H1 (cell line): ENCODE measurements around the gene VSTM4. TPM values are rescaled to one million over a fixed set of nuclear protein-coding genes. Genes with fewer than 3 reads are reported as not detected.

ENCODE experiments used
- CTCF ChIA-PET: fragments of 300-600 bp; sonication (Branson Sonifier 250); formaldehyde crosslinking; loops from one replicate; lab custom pipeline; 2021; ENCODE audit not compliant: partially characterized antibody; lab: Charles Lee
- POLR2A ChIA-PET: fragments of 300-600 bp; sonication (Branson Sonifier 250); formaldehyde crosslinking; loops from one replicate; lab custom pipeline; 2021; ENCODE audit warnings: inconsistent platforms; ENCODE audit not compliant: partially characterized antibody; lab: Charles Lee
- DNase-seq, 2 experiments: peaks; one replicate each; pipeline versions ENCODE4 v3.0.0 to v3.0.0-alpha.2; 2010 to 2022; ENCODE audit warnings: low spot score in 2 of 2, low read depth in 1 of 2, mixed read lengths in 1 of 2
- FAIRE-seq: peaks from 2 replicates; lab custom pipeline; 2011; peaks lifted over from hg19 to GRCh38; lab: Jason Lieb, UNC
- H2AFZ ChIP-seq: 2 replicates; pipeline ENCODE4 v1.8.1; 2012; ENCODE audit warnings: low read length, inconsistent platforms
- H2AK5ac ChIP-seq: 2 replicates; pipeline ENCODE4 v1.6.1; 2013; ENCODE audit warnings: low read depth, low read length
- H2BK120ac ChIP-seq: replicated peaks from 2 replicates; pipeline ENCODE3; 2013; ENCODE audit warnings: low read depth, low read length, inconsistent platforms
- H2BK12ac ChIP-seq: 2 replicates; pipeline ENCODE4 v1.6.1; 2013; ENCODE audit warnings: low read depth, low read length
- H2BK15ac ChIP-seq: 2 replicates; pipeline ENCODE4 v1.6.1; 2013; ENCODE audit warnings: low read length
- H2BK20ac ChIP-seq: 2 replicates; pipeline ENCODE4 v1.6.1; 2013; ENCODE audit warnings: low read length
- H2BK5ac ChIP-seq: 2 replicates; pipeline ENCODE4 v1.6.1; 2013; ENCODE audit warnings: low read depth, low read length
- H3K14ac ChIP-seq: 2 replicates; pipeline ENCODE4 v1.6.1; 2013; ENCODE audit warnings: inconsistent platforms; ENCODE audit not compliant: insufficient read length
- H3K18ac ChIP-seq: 2 replicates; pipeline ENCODE4 v1.6.1; 2013; ENCODE audit warnings: low read length; ENCODE audit errors: extremely low read depth
- H3K23ac ChIP-seq: 2 replicates; pipeline ENCODE4 v1.6.1; 2013; ENCODE audit warnings: inconsistent platforms; ENCODE audit not compliant: insufficient read length
- H3K23me2 ChIP-seq: 2 replicates; pipeline ENCODE4 v1.6.1; 2013; ENCODE audit warnings: low read depth, low read length
- H3K27ac ChIP-seq: 2 replicates; pipeline ENCODE4 v1.6.1; 2011; ENCODE audit warnings: low read depth, low read length, inconsistent platforms
- H3K27me3 ChIP-seq, 4 experiments: replicated peaks in 1 of 4; 1 replicate in 1 of 4; 2 replicates in 3 of 4; pipeline versions ENCODE4 v1.6.1 to v1.8.1; 2011 to 2013; ENCODE audit warnings: low read length in 3 of 4, mild to moderate bottlenecking in 3 of 4, inconsistent platforms in 2 of 4, mixed read lengths in 2 of 4, moderate library complexity in 1 of 4; ENCODE audit not compliant: control insufficient read depth in 3 of 4, insufficient read depth in 3 of 4; ENCODE audit errors: extremely low read depth in 1 of 4
- H3K36me3 ChIP-seq, 4 experiments: 2 replicates each; pipeline versions ENCODE4 v1.6.1 to v1.8.1; 2011 to 2013; ENCODE audit warnings: mild to moderate bottlenecking in 4 of 4, low read length in 3 of 4, moderate library complexity in 2 of 4, control low read depth in 1 of 4, inconsistent platforms in 1 of 4; ENCODE audit not compliant: insufficient read depth in 4 of 4, control insufficient read depth in 2 of 4
- H3K4ac ChIP-seq: replicated peaks from 2 replicates; pipeline ENCODE3; 2013; ENCODE audit warnings: low read length, low read depth, mixed read lengths, inconsistent platforms; ENCODE audit not compliant: insufficient read length
- H3K4me1 ChIP-seq, 4 experiments: replicated peaks in 1 of 4; 1 replicate in 1 of 4; 2 replicates in 3 of 4; pipeline versions ENCODE4 v1.6.1 to v1.8.1; 2011 to 2013; ENCODE audit warnings: low read length in 3 of 4, inconsistent platforms in 2 of 4, mixed read lengths in 1 of 4; ENCODE audit not compliant: insufficient read depth in 4 of 4, control insufficient read depth in 3 of 4
- H3K4me2 ChIP-seq, 2 experiments: 2 replicates each; pipeline versions ENCODE4 v1.6.1 to v1.8.1; 2011 to 2013; ENCODE audit warnings: low read depth in 2 of 2, low read length in 2 of 2, control low read depth in 1 of 2, inconsistent platforms in 1 of 2, mild to moderate bottlenecking in 1 of 2; ENCODE audit not compliant: insufficient read depth in 1 of 2
- H3K4me3 ChIP-seq, 4 experiments: fragments of 200-600, 300-600 bp in 1 of 4; sonication (generic), shearing (Covaris generic), sonication (Bioruptor Twin) in 1 of 4; 2 replicates each; pipeline versions ENCODE4 v1.5.1 to v1.8.1; 2011 to 2016; ENCODE audit warnings: low read length in 4 of 4, low read depth in 3 of 4, control low read depth in 2 of 4, inconsistent platforms in 2 of 4, mild to moderate bottlenecking in 2 of 4, mixed read lengths in 1 of 4, moderate library complexity in 1 of 4; ENCODE audit not compliant: insufficient read depth in 2 of 4; ENCODE audit errors: extremely low read depth in 1 of 4
- H3K56ac ChIP-seq: replicated peaks from 2 replicates; pipeline ENCODE3; 2013; ENCODE audit warnings: low read depth, mild to moderate bottlenecking, mixed read lengths, low read length, inconsistent platforms; ENCODE audit not compliant: insufficient read length
- H3K79me1 ChIP-seq: 2 replicates; pipeline ENCODE4 v1.6.1; 2013; ENCODE audit warnings: low read depth, low read length, control low read depth
- H3K79me2 ChIP-seq, 2 experiments: 2 replicates each; pipeline versions ENCODE4 v1.6.1 to v1.8.1; 2012 to 2013; ENCODE audit warnings: low read length in 2 of 2, mild to moderate bottlenecking in 2 of 2, inconsistent platforms in 1 of 2; ENCODE audit not compliant: insufficient read depth in 2 of 2, control insufficient read depth in 1 of 2
- H3K9ac ChIP-seq, 4 experiments: replicated peaks in 1 of 4; 1 replicate in 1 of 4; 2 replicates in 3 of 4; pipeline versions ENCODE4 v1.6.1 to v1.8.1; 2011 to 2013; ENCODE audit warnings: low read depth in 3 of 4, low read length in 3 of 4, control low read depth in 2 of 4, mild to moderate bottlenecking in 2 of 4, moderate library complexity in 2 of 4, inconsistent platforms in 1 of 4; ENCODE audit errors: extremely low read depth in 1 of 4
- H3K9me3 ChIP-seq, 2 experiments: 2 replicates each; pipeline versions ENCODE4 v1.6.1 to v1.8.1; 2012 to 2013; ENCODE audit warnings: mild to moderate bottlenecking in 2 of 2, moderate library complexity in 2 of 2, control low read depth in 1 of 2, inconsistent platforms in 1 of 2, low read depth in 1 of 2, low read length in 1 of 2, mixed read lengths in 1 of 2; ENCODE audit not compliant: insufficient read depth in 2 of 2
- H4K20me1 ChIP-seq, 2 experiments: replicated peaks in 1 of 2; 2 replicates each; pipeline versions ENCODE3 to v1.8.1; 2011 to 2013; ENCODE audit warnings: inconsistent platforms in 2 of 2, low read length in 2 of 2, mild to moderate bottlenecking in 1 of 2; ENCODE audit not compliant: insufficient read depth in 2 of 2, control insufficient read depth in 1 of 2
- H4K5ac ChIP-seq: 2 replicates; pipeline ENCODE4 v1.6.1; 2013; ENCODE audit warnings: low read length, low read depth, mixed read lengths, inconsistent platforms; ENCODE audit not compliant: insufficient read length
- H4K8ac ChIP-seq: 2 replicates; pipeline ENCODE4 v1.8.0; 2013; ENCODE audit warnings: mild to moderate bottlenecking, moderate library complexity, low read length, inconsistent platforms; ENCODE audit not compliant: insufficient read depth; ENCODE audit errors: extremely low read depth
- H4K91ac ChIP-seq: replicated peaks from 2 replicates; pipeline ENCODE3; 2013; ENCODE audit warnings: low read length, mixed read lengths, inconsistent platforms; ENCODE audit not compliant: insufficient read length
- JUND ChIP-seq: IDR thresholded peaks from 2 replicates; pipeline ENCODE4 v1.6.1; 2011; ENCODE audit warnings: mild to moderate bottlenecking, improper control_type of control experiment, low read length
- WGBS, 2 experiments: shearing (Covaris generic) in 1 of 2; methylation state at CpG; one replicate each; pipeline versions ENCODE4 v1.1.6 to v1.1.7; 2013 to 2015; ENCODE audit warnings: low lambda C conversion rate in 2 of 2, mixed read lengths in 2 of 2, inconsistent platforms in 1 of 2, low coverage in 1 of 2, missing lambda C conversion rate in 1 of 2; ENCODE audit not compliant: insufficient replicate concordance in 2 of 2, insufficient coverage in 1 of 2, insufficient read length in 1 of 2; ENCODE audit errors: extremely low coverage in 1 of 2, missing lambda C conversion rate in 1 of 2; 5-methylcytosine and 5-hydroxymethylcytosine counted together
- microRNA-seq, 2 experiments: library from miRNA; unstranded; fragments of <30 nt; microRNA quantifications; one replicate each; pipeline versions ENCODE4 to v1.2.0, GENCODE V29; 2016 to 2020; ENCODE audit warnings: borderline microRNAs expressed in 2 of 2, borderline number of aligned reads in 2 of 2, borderline replicate concordance in 1 of 2
- polyA plus RNA-seq, 7 experiments: library from polyadenylated mRNA; depleted of rRNA in 3 of 7; stranded (reverse) in 5 of 7; unstranded in 2 of 7; fragments of >200 nt in 5 of 7; fragments of 200-250 nt in 2 of 7; gene quantifications; 1 replicate in 5 of 7; 2 replicates in 1 of 7; 4 replicates in 1 of 7; pipeline versions ENCODE4 v1.2.1 to v1.2.3, GENCODE V29; 2011 to 2013; ENCODE audit warnings: missing spikeins in 2 of 7, mixed read lengths in 2 of 7
- small RNA-seq: library from polyadenylated mRNA; stranded (forward); fragments of <200 nt; extraction: miRNeasy Mini kit (QIAGEN cat#:217004); gene quantifications from one replicate; pipeline ENCODE3, GENCODE V24; 2013; ENCODE audit not compliant: insufficient read depth
- total RNA-seq: library from RNA; stranded (reverse); fragmentation: NEBNext Ultra II Directional; extraction: Animal tissue kit (Norgen Biotek cat#: 25700); gene quantifications from 2 replicates; pipeline ENCODE4 v1.2.1, GENCODE V29; 2021

The VSTM4 gene
- total and polyA plus RNA-seq, 2 of the 8 experiments (the other 6 are each of a cell fraction or from before 2014, with no cell fraction given) = 0.48 to 0.73 TPM

DNA sequence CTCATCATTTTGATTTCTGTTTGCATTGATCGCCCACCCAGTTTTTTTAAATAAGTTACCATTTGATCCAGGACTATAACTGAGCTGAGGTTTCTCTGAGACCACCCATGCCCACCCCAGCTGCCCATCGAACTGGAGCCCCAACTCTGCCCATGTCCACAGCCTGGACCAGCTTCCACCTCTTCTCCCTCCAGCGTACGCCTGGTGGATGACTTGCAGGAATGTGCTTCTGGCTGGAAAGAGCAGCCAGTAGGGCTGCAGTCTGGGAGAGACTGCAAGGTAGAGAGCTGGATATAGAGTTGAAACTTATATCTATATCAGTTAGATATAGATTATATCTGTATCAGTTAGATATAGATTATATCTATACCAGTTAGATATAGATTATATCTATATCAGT, 149.9 kb downstream of the VSTM4 start:
- WGBS, 2 experiments = 88% methylated on average over 4 of the region's 4 CpGs; no CpG with 5 or more reads in 1 of the 2 experiments
- Histone ChIP-seq H3K27me3 (no peaks in the 10 kb centered on the region), H3K4me1 (no peaks in the 10 kb centered on the region), H3K36me3 (no peaks in the 10 kb centered on the region), H3K79me1 (no peaks in the 10 kb centered on the region), H2BK20ac (no peak overlapping the region), H3K4ac (no peak overlapping the region), H2BK15ac (no peak overlapping the region), H2BK5ac (no peak overlapping the region), H3K18ac (no peak overlapping the region), H3K4me3 (no peak overlapping the region), H3K14ac (no peak overlapping the region), H3K23me2 (no peaks in the 10 kb centered on the region), H2BK12ac (no peak overlapping the region), H2BK120ac (no peak overlapping the region), H3K27ac (no peak overlapping the region), H4K91ac (no peak overlapping the region), H4K20me1 (no peaks in the 10 kb centered on the region), H2AFZ (no peak overlapping the region), H3K9me3 (no peaks in the 10 kb centered on the region), H4K8ac (no peak overlapping the region), H3K9ac (no peak overlapping the region), H3K79me2 (no peaks in the 10 kb centered on the region), H3K23ac (no peak overlapping the region), H3K4me2 (no peak overlapping the region), H2AK5ac (no peak overlapping the region), H4K5ac (no peak overlapping the region), H3K56ac (no peak overlapping the region)
- CTCF ChIA-PET = no interaction called here
- TF ChIP-seq JUND = no peak
- POLR2A ChIA-PET = no interaction called here
- FAIRE-seq = no peak
- DNase-seq = no peak

Small RNAs within 50 kb of the gene (microRNA-seq; reads per million reads assigned to microRNA genes)
- 0 reads per million in 2 experiments for gene MIR4294

Small RNAs within 50 kb of the gene (small RNA-seq; reads per million reads assigned to genes)
- gene MIR4294 = not detected

Other genes with a start within 250 kb of the VSTM4 start
- gene LRRC18, start 175.7 kb downstream of the VSTM4 start, total RNA-seq = not detected in 2 replicates
- gene LRRC18, start 175.7 kb downstream of the VSTM4 start, polyA plus RNA-seq (2011; rRNA removed) = not detected in 2 replicates
- not detected in 2 replicates for gene FAM170B, start 18.5 kb upstream of the VSTM4 start, total RNA-seq
- not detected in 2 replicates for gene FAM170B, start 18.5 kb upstream of the VSTM4 start, polyA plus RNA-seq (2011; rRNA removed)
- gene TMEM273, start 72.9 kb upstream of the VSTM4 start, total RNA-seq = not detected in 2 replicates
- not detected in 2 replicates for gene TMEM273, start 72.9 kb upstream of the VSTM4 start, polyA plus RNA-seq (2011; rRNA removed)
- gene C10orf71, start 183.6 kb upstream of the VSTM4 start, total RNA-seq = not detected in 2 replicates
- not detected in 2 replicates for gene C10orf71, start 183.6 kb upstream of the VSTM4 start, polyA plus RNA-seq (2011; rRNA removed)